Sciatic nerve (tissue), 2 donors: ENCODE data around the gene KLHDC4. TPM values are rescaled to one million over a fixed set of nuclear protein-coding genes. Genes with fewer than 3 reads are reported as not detected.
"Not testable (repeated sequence)": the region's sequence is repeated elsewhere in the genome, so short reads cannot be mapped to it uniquely, and the experiment has no call there.

ENCODE experiments used
- ATAC-seq: fragments of 200-7000 bp; cut with Tn5 transposase; one replicate; pipeline ENCODE4 v1.9.1; 2020; ENCODE audit warnings: mild to moderate bottlenecking, moderate library complexity
- DNase-seq: peaks from one replicate; pipeline ENCODE4 v3.0.0-alpha.2; 2020; ENCODE audit warnings: low spot score
- intact Hi-C: fragments of 100-400 bp; cut with DNase I; formaldehyde crosslinking; loops from one replicate; pipeline ENCODE4 v1.14.2; 2022
- total RNA-seq: library from RNA; stranded (reverse); fragmentation: NEBNext Ultra II Directional; extraction: Animal tissue kit (Norgen Biotek cat#: 25700); gene quantifications from one replicate; pipeline ENCODE4 v1.2.1, GENCODE V29; 2021
- donor health status: DM: no; HTN: no; CAD: no.
- donor health status: DM: no; HTN: no; CAD: no.

Gene KLHDC4
- total RNA-seq, 1 donor from 2014 or later: 41.5 TPM

- DNase-seq (no peak), ATAC-seq (no peak)
- intact Hi-C loops: no loop called here
Measured at GRCh38 chr16:87691686-87692079, 74.1 kb downstream of the KLHDC4 start.

GRCh38 chr16:87690911-87691685, 74.7 kb downstream of the KLHDC4 start:
- intact Hi-C loops: no loop called here
- ATAC-seq: no peak
- no peak for DNase-seq

GRCh38 chr16:87689956-87690465, 75.8 kb downstream of the KLHDC4 start:
- DNase-seq (no peak), ATAC-seq (no peak)
- intact Hi-C loops: no loop called here

- no peak for ATAC-seq
- no peak for DNase-seq
- intact Hi-C loops: no loop called here
Measured at GRCh38 chr16:87688876-87689815, 76.6 kb downstream of the KLHDC4 start.

GRCh38 chr16:87687998-87688529, 77.7 kb downstream of the KLHDC4 start:
- ATAC-seq: no peak
- DNase-seq: no peak
- intact Hi-C loops: no loop called here

- ATAC-seq (no peak), DNase-seq (no peak)
- intact Hi-C loops: no loop called here
Measured at GRCh38 chr16:87687126-87687910, 78.5 kb downstream of the KLHDC4 start.

- DNase-seq (no peak), ATAC-seq (no peak)
- intact Hi-C loops: no loop called here
Measured at GRCh38 chr16:87686697-87687096, 79.1 kb downstream of the KLHDC4 start.

GRCh38 chr16:87685766-87686165, 80.0 kb downstream of the KLHDC4 start:
- intact Hi-C loops: no loop called here
- ATAC-seq: no peak
- no peak for DNase-seq

- ATAC-seq (no peak), DNase-seq (no peak)
- intact Hi-C loops: no loop called here
Measured at GRCh38 chr16:87685405-87685755, 80.4 kb downstream of the KLHDC4 start.

- DNase-seq (no peak), ATAC-seq (no peak)
- intact Hi-C loops: no loop called here
Measured at GRCh38 chr16:87684711-87685404, 80.9 kb downstream of the KLHDC4 start.

GRCh38 chr16:87684106-87684677, 81.6 kb downstream of the KLHDC4 start:
- ATAC-seq (no peak), DNase-seq (no peak)
- intact Hi-C loops: no loop called here

GRCh38 chr16:87682852-87683399, 82.9 kb downstream of the KLHDC4 start:
- DNase-seq (no peak), ATAC-seq (no peak)
- intact Hi-C loops: no loop called here

GRCh38 chr16:87681981-87682570, 83.7 kb downstream of the KLHDC4 start:
- intact Hi-C loops: no loop called here
- DNase-seq: no peak
- ATAC-seq: no peak

- DNase-seq, intact Hi-C loops, ATAC-seq: not testable (repeated sequence)
Measured at GRCh38 chr16:87681051-87681602, 84.7 kb downstream of the KLHDC4 start.

- intact Hi-C loops: no loop called here
- no peak for DNase-seq
- no peak for ATAC-seq
Measured at GRCh38 chr16:87680272-87680644, 85.5 kb downstream of the KLHDC4 start.

- DNase-seq: no peak
- intact Hi-C loops: loop anchor here (1.0 kb wide), 1 partner anchor 32 kb away; no protein-coding TSS in a partner anchor
- no peak for ATAC-seq
Measured at GRCh38 chr16:87679593-87680271, 86.1 kb downstream of the KLHDC4 start.
